ENCODE results near the gene MRPL2.

The MRPL2 gene

DNA sequence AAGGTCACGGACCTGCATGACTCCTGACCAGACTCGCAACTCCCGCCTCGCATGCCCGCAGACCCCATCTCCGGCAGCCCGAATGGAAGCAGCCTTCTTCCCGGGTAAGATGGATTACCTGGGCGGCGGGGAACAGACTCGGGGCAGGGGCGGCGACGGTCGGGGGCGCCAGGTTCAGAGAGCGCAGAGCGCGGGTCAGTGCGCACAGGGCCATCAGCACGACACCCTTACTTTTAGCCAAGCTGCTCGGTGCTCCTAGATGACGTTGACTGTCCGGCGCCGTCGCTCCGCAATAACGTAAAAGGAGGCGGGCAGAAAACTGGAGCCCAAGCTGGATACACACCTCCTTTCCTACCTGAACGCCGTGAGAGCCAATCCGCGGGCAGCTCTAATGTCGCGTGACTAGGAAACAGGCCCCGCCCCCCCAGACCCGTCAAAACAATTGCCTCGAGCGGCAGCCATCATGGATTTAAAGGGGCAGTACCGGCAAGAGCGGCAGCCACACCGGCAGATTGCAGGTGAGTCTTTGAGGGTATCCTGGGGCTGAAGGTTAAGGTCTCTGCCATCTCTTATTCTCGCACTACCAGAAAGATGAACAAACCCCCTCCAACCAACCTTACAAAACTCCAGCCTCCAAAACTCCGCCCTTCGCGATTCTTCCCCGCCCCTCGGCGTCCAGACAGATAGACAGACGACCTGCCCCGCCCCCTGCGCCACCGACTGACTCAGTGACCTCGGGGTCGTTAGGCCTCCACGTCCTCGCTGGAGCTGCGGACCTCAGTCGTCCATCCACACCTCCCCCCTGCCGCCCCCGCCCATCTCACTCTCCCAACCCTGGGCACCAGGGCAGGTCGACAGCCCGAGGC, at the start of gene MRPL2, which contains the start of gene KLC4:
MRPL2 (minus strand) TSS at position 267 of the 866 bp plus-strand sequence; CDS start at position 214, 53 bp downstream.
KLC4 (plus strand) TSS at position 464 of the 866 bp plus-strand sequence. CDS start 1,705 bp downstream, outside the sequence.
- DNase-seq, result peak; percentile 99

GRCh38 chr6:43107344-43108062, 48.3 kb upstream of the MRPL2 start:
- DNase-seq, result no peak

DNA sequence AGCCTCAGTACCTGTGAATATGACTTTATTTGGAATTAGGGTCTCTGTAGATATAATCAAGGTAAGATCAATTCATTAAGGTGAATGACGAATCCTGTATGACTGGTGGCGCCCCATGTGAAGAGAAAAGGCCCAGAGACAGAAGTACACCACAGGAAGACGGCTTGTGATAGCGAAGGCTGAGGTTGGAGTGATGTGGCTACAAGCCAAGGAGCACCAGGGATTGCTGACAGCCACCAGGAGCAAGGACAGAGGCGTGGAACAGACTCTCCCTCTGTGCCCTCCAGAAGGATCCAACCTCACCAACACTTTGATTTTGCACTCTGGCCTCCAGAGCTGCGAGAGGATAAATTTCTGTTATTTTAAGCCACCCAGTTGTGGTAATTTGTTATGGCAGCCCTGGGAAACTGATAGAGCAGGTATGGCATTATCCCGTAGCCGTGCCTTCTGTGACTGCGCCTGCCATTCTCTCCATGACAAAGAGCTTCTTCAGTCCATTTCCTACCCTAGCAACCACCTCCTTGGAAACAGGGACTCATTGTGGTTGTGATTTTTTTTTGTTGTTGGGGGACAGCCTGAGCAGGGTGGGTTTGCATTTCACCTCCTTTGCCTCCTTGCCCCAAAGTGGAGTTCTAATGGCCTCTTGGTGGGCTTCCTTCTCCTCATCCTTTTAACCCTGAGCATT, 46.4 kb upstream of the MRPL2 start:
- DNase-seq, result no peak

- no peak for DNase-seq
Measured at GRCh38 chr6:43103253-43103876, 44.1 kb upstream of the MRPL2 start.

GRCh38 chr6:43101497-43101896, 42.3 kb upstream of the MRPL2 start:
- no peak for DNase-seq

DNA sequence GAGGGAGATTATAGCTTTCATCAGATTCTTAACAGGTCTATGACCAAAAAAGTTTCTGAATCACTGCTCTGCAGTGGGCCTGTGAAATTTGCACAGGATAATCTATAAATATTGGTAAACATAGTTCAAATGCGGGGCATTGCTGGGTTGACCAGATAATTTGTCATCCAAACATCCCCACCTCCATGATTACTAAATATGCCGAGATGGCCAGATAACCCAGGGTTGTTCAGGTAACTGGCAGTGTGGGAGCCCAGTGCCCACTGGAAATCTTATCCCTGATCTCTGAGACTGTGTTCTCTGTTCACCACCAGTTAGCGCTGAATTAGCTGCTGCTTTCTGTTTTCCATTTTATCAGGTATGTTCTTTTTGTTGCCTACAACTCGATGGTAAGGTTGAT, 38.3 kb upstream of the MRPL2 start:
- no peak for DNase-seq

DNA sequence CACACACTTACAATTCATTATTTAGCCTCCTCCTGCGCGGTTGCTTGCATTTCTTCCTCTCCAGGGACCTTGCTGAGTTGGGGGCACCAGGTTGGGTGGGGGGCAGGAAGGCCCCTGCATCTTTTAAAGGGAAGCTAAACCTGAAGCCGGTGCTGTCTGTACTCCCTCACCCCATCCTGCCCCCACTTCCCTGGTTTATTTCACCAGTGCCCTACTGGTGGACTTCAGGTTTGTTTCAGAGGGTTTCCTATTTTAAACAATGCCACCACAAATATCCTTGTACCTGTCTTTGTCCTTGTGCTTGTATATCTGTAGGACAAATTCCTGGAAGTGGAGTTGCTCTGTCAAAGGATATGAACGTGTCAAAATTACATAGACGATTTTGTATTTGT, 37.9 kb upstream of the MRPL2 start:
- no peak for DNase-seq

- no peak for DNase-seq
Measured at GRCh38 chr6:43096451-43097097, 37.3 kb upstream of the MRPL2 start.

DNA sequence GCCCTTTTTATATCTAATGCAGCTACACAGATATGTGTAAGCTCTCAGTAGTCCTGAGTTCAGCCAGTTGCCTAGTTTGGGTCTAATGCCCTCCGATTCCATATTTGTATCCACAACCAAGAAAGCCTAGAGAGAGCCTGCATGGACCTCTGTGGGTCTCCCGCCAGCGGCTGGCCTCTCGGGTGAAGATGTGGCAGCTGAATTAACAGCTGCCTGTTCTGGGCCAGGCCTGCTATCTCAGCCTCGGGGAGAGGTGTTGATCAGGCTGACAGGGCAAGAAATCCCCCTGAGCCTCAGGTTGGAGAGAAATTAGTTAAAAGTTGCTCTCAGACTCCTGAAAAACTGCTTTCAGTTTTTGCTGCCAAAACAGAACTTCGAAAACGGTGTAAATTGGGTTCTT, 36.7 kb upstream of the MRPL2 start:
- DNase-seq, result no peak

GRCh38 chr6:43093436-43094289, 34.4 kb upstream of the MRPL2 start:
- no peak for DNase-seq

DNA sequence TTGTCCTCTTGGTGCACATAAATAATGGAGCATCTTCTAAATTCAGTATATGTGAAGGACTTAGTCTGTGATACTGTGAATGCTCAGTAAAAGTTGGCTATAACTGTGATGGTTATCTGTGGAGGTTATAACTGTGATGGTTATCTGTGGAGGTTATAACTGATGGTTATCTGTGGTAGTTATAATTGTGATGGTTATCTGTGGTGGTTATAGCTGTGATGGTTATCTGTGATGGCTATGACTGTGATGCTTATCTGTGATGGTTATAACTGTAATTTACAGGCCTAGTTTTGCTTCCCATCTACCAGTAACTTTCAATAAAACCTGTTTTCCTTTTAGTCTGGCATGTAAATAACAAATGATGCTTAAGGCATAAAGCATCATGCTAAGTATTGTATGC, 33.4 kb upstream of the MRPL2 start:
- no peak for DNase-seq

DNA sequence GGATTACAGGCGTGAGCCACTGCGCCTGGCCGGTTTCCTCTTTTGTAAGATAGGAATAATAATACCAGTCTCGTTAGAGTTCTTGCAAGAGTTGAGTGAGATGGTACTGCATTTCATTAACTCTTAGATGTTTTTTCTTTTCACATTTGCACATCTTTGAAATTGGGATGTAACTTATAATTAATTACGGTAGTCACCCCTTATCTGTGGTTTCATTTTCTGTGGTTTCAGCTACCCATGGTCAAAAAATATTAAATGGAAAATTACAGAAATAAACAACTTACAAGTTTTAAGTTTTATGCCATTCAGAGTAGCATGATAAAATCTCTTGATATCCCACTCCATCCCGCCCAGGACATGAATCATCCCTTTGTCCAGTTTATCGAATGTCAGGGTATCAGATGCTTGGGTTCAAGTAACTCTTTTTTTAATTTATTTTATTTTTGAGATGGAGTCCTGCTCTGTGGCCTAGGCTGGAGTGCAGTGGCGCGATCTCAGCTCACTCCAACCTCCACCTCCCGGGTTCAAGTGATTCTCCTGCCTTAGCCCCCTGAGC, 32.3 kb upstream of the MRPL2 start:
- no peak for DNase-seq

DNA sequence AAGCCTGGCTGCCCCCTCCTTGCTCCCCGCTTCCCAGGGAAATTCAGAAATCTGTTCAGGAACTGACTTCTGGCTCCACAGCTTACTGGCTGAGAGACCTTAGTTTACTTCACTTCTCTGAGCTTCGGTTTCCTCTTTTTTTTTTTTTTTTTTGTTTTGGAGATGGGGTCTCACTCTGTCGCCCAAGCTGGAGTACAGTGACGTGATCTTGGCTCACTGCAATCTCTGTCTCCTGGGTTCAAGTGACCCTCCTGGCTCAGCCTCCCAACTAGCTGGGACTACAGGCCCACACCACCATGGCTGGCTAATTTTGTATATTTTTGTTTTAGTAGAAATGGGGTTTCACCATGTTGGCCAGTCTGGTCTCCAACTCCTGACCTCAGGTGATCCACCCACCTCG, 31.8 kb upstream of the MRPL2 start:
- no peak for DNase-seq

GRCh38 chr6:43090559-43090956, 31.3 kb upstream of the MRPL2 start:
- no peak for DNase-seq

- no peak for DNase-seq
Measured at GRCh38 chr6:43089874-43090558, 30.8 kb upstream of the MRPL2 start.

- no peak for DNase-seq
Measured at GRCh38 chr6:43089467-43089866, 30.2 kb upstream of the MRPL2 start.

DNA sequence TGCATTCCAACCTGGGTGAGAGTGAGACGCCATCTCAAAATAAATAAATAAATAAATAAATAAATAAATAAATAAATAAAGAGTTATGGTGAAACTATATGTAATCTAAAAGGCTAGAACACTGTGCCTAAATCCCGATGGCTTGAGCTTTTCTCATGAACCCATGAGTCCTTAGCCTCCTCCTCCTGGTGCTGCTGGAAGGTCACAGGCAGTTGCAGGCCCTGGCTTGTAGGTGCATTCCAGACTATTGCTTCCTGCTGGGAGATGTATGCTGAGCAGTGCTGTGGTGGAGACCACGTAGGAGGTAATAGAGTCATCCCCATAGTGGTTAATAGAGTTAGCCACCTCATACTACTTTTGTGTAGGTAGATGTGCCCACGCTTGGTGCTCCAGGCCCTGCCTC, 29.4 kb upstream of the MRPL2 start:
- no peak for DNase-seq

DNA sequence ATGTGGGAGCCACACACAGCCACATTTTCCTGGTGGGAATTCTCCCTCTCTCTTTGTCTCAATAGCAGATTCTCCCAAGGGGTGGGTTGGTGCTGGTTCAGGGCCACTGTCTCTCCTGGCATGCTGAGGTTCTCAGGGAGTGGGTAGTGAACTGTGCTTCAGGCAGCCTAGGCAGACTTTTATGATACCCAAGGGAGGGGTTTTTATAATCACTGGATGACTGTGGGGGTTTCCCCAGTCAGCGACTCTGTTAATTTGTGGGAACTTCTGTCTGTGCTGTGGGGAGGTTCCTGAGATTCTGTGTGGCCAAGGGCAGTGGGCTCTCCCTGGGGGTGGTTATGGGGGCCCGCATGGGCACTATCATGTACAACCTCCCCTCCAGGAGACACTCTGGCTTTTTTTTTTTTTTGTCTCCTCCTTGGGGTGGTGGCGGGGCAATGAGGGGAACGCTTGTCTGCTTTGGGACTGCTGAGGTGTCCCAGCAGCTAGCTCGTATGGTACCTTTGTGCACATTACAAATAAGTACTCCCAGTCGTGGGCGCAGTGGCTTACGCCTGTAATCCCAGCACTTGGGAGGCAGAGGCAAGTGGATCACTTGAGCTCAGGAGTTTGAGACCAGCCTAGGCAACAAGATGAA, 26.9 kb upstream of the MRPL2 start:
- DNase-seq, result no peak

- no peak for DNase-seq
Measured at GRCh38 chr6:43082806-43083655, 23.8 kb upstream of the MRPL2 start.
